GM19099 (cell line): ENCODE measurements around the gene AHCY.

Source experiments
- POLR2A ChIP-seq: IDR thresholded peaks from 3 replicates; pipeline ENCODE4 v1.6.1; 2011; ENCODE audit warnings: low read depth; ENCODE audit not compliant: insufficient read length; ENCODE audit errors: extremely low read depth

The AHCY gene

DNA sequence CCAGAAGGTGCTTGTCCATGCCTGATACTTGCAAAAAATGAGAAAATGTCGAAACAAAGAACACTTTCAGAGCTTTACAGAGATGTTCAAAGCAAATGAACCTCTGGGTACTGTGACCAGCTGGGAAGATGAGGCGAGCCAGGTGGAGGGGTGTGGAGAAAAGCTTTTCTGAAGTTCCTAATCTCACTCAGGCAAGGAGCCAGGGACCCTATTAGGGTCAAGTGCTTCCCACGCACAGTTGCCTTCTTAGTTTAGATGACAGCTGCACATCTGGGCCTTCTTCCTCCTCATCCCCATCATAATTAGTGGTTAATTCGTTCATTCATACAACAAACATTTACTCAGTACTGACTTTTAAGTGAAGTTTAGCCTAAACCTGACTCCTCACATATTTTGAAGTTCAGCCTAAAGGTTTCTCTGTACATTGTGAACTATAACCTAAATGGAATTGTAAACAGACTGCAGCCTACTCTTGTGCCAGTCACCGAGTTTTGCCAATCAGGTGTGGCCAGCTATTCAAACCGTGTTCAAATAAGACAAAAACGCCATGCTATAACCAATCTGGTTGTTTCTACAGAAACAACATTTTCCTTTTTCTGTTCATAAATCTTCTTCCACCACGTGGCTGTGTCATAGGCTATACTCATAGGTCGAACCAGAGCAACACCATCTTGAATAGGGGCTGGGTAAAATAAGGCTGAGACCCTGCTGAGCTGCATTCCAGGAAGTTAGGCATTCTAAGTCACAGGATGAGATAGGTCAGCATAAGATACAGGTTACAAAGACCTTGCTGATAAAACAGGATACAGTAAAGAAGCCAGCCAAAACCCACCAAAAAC, 19.3 kb upstream of the AHCY start:
- TF ChIP-seq POLR2A = no peak

DNA sequence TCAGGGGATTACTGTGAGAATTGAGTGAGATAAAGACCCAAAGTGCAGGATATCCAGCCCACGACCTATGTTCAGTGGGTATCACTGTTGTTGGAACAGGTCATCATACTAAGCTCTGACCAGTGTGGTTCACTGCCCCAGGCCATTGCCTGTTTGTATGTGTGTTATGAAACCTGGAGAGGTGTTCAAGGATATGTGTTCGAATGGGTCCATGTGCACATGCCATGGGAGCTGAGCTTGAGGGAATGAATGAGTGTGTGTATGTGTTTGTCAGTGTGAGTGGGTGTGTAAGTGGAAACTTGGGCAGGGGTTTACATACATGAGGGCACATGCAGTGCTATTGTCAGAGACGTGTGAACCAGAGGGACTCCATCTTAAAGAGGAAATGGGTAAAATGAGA, 17.7 kb upstream of the AHCY start:
- TF ChIP-seq POLR2A = no peak

DNA sequence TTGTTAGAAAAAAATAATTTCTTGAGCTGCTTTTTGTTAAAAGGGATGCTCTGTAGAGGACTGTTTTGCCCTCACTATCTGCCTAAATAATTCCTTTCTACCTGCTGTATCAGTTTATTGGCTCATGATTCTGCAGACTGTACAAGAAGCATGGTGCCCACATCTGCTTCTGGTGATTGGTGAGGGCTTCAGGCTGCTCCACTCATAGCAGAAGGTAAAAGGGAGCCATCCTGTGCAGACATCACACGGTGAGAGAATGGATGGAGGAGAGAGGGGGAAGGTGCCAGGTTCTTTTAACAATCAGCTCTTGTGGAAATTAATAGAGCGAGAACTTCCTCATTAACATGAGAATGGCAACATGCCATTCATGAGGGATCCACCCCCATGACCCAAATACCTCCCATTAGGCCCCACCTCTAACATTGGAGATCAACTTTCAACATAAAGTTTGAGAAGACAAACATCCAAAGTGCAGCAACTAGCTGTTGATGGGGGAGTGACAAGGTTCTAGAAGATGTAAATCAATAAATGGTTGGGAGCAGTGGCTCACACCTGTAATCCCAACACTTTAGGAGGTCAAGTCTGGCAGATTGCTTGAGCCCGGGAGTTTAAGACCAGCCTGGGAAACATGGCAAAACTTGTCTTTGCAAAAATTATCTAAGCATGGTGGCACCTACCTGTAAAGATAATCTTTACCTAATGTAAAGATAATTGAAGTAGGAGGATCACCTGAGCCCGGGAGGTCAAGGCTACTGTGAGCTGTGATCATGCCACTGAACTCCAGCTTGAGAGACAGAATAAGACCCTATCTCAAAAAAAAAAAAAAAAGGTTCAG, 15.7 kb upstream of the AHCY start:
- TF ChIP-seq POLR2A = no peak

DNA sequence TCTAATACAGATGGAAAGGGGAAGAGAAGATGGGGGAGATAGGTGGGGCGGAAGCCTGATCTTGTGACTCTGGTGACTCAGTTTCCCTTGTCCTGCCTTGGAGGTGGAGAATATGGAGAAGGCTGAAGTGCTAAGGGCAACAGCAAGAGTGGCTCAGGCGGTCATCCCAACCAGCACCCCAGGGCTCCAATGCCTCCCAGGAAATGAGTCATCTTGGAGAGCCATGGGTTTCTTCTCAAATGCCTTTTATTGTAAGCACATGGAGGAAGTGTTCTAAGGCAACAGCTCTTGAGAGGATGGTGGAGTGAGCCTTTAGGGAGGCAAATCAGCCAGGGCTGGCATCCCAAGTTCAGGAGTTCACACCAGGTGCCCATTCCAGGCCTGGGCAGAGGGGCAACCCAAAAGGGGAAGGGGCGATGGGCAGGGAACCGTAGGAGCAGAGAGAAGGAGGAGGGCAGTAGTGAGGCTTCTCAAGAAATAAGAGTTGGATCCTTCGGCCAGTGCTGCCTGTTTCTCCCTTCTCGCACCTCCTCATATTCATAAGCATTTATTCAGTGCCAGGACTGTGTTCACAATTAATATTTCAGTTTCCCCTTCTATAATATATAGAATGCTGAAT, 13.2 kb upstream of the AHCY start:
- TF ChIP-seq POLR2A = no peak

DNA sequence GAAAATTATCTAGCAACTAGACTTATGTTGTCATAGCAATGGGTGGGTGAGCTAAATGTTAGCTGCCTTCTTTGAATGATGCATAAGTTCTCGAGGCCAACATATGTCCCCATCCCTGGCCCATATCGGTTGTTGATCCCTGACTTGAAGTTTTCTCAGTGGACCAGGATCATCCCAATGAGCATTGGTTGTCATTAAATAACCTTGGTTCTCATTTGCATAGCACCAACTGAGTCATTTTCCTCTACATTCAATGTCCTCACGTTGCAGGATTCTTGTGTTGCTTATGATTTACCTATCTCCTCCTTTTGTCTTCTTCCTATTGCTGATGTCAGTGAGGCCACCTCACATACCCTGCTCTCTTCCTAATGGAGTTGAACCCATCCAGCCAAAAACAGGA, 12.1 kb upstream of the AHCY start:
- TF ChIP-seq POLR2A = no peak

DNA sequence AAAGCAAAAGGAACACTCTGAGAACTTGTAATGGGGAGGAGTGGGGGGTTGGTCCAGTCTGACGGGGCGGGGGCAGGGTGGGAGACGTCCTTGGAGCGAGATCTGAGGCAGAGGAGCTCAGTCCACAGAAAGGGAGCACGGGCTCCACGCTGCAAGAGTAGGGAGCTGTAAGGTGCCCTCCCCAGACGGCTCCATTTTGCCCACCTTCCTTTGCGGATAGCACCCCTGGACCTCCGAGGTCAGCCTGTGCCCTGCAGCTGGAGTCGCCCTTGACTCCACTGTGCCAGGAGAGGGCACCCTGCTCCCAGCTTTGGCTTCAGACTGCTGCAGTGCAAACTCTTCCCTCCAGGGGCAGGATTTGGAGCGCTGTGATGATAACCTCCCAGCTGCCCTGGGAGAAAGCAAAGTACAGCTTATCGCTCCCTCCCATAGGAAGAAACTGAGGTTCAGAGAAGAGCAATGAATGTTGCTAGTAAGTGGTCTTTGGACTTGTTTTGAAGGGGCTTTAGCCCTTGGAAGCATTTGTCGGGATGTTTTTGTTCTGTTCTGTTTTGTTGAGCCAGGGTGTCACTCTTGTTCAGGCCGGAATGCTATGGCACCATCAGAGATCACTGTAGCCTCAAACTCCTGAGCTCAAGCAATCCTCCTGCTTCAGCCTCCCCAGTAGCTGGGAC, 9.5 kb upstream of the AHCY start:
- no peak for TF ChIP-seq POLR2A

DNA sequence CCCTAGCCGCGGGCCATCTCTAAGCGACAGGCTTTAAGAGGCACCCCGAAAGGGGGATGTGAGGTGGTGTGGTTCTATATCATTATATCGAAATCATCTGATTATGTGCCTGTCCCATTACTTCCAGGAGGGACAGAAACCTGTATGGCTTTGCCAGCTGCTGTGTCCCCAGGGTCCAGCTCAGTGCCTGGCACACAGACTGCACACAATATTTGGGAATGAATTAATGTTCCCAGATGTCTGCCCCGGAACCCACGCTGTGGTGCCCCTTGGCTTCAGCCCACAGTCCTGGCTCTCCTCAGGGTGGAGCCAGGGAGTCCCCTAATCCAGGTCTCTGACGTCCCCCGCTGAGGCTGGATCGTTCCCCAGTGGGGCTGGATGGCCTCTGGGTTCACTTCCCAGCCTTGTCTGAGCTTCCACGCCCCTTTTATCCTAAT, 8.9 kb upstream of the AHCY start:
- no peak for TF ChIP-seq POLR2A

DNA sequence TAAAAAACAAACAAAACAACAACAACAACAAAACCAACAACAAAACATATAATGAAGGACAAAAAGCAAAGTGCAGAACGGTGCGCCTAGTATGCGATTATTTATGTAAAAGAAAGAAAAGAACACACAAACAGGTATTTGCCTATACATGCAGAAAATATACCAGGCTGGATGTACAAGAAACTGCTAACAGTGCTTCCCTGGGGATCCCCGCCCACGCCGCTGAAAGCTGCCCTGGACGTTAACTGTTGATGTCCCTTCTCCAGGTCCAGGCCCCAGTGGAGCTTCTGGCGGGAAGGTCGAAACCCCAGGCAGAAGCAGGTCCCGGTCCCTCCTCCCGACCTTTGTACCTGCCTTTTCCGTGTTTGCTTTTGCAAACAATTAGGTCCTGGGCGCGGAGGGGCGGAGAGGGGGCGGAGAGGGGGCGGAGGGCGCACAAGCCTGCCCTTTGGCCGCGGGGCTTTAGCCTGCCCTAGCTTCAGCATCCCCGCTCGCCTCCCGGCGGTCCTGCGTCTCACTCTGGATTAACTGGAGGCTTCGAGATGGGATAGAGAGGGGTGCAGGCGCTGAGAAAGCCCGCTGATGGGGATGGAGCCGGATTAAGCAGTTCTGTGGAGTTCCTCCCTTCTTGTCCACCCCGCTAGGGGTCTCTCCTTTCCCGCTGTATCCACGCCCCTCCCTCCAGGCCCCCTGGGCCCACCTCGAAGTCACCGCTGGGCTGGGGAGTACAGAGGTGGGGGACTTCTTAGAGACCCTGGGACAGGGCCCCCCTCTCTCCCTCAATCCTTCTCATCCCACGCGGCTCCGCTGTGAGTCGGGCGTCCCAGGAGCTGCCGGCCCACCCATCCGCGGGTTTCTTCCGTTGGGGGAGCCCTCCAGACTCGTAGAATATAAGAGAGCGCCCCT, 8.2 kb upstream of the AHCY start:
- TF ChIP-seq POLR2A = no peak

DNA sequence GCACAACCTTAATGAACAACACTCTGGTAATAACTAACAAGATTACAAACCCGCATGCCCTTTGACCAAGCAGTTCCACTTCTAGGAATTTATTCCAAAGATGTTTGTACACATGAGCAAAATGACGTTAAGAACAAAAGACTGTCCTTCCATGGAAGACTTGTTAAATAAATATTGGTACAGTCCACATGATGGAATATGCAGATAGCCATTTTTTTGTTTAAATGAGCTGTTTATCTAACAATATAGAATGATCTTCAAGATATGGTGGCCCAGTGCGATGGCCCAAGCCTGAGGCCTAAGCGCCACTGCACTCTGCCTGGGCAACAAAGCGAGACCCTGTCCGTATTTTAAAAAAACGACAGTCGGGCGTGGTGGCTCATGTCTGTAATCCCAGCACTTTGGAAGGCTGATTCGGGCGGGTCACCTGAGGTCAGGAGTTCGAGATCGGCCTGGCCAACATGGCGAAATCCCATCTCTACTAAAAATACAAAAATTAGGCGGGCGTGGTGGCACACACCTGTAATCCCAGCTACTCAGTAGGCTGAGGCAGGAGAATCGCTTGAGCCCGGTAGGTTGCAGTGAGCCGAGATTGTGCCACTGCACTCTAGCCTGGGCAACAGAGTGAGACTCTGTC, 7.4 kb upstream of the AHCY start:
- no peak for TF ChIP-seq POLR2A

DNA sequence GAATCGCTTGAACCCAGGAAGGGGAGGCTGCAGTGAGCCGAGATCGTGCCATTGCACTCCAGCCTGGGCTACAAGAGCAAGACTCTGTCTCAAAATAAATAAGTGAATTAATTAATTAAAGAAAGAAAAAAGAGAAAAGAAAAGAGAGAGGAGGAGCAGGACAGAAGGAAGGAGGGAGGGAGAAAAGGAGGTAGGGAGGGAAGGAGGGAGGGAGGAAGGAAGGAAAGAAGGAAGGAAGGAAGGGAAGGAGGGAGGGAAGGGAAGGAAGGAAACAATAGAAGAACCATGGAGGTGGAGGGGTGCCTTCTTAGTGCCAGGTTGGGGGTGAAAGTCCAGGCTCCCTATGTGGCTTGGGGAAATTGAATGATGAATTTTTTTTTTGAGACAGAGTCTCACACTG, 6.5 kb upstream of the AHCY start:
- TF ChIP-seq POLR2A = no peak

DNA sequence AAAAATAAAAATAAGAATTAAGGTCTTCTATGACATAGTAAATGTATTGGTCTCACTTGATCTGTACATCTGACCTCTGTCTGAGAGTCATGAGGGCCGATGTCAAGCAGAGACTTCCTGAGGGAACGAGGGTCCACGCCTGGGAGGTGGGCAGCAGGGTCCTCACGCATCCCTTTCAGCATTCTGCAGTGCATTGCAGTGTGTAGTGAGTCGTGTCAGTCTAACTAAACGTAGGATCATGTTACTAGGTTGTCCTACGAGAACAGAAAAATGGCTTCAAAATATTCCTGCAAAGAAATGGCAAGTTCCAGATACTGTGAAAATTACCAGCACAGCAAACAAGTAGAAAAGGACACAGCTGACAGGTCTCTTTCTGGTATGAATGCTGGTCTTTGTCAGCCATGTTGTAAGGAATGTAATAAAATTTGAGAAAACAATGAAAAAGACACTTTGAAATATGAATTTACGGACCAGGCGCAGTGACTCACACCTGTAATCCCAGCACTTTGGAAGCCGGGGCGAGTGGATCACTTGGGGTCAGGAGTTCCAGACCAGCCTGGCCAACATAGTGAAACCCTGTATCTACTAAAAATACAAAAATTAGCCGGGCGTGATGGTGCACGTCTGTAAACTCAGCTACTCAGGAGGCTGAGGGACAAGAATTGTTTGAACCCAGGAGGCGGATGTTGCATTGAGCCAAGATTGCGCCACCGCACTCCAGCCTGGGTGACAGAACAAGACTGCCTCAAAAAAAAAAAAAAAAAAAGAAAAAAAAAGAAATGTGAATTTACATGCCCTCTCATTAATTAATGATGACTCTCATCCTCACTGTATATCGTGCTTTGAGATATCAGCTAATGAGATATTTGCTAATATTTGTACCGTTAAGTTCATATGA, 2.4 kb upstream of the AHCY start:
- TF ChIP-seq POLR2A = no peak

DNA sequence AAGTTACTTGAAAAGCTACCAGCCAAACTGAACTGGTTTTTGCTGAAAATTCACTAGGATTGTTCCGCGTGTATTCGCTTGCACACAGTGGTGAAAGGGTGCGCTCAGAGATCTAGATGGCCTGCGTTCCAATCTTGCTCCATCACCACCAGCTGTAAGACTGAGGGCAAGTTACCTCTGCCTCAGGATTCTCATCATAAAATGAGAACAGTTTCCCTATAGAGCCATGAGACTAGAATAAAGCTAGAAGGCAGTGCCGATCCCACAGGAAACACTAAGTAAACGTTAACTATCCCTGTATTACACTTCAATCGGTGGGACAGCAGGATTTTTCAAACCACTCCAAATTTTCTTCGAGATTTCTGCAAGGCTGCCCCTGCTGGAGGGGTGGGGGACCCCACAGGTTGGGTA, 838 bp downstream of the AHCY start:
- no peak for TF ChIP-seq POLR2A
